Left ventricle myocardium inferior (tissue), 1 donor: ENCODE measurements around the gene CAMK2A. TPM values are rescaled to one million over a fixed set of nuclear protein-coding genes. Genes with fewer than 3 reads are reported as not detected.

Source experiments
- DNase-seq: peaks from one replicate; pipeline ENCODE4 v3.0.0-alpha.2; 2020
- H3K27ac ChIP-seq: fragments of 200-600 bp; replicated peaks from 2 replicates; pipeline ENCODE4 v1.8.0; 2021
- H3K27me3 ChIP-seq: fragments of 200-600 bp; 2 replicates; pipeline ENCODE4 v1.8.0; 2021; ENCODE audit warnings: low read depth
- H3K36me3 ChIP-seq: fragments of 200-600 bp; 2 replicates; pipeline ENCODE4 v1.8.0; 2021
- H3K4me1 ChIP-seq: fragments of 200-600 bp; 2 replicates; pipeline ENCODE4 v1.8.0; 2021
- H3K4me3 ChIP-seq: fragments of 200-600 bp; 2 replicates; pipeline ENCODE4 v1.8.0; 2021; ENCODE audit warnings: mild to moderate bottlenecking, moderate library complexity
- H3K9me3 ChIP-seq: fragments of 200-600 bp; replicated peaks from 2 replicates; pipeline ENCODE4 v1.8.0; 2021
- CTCF ChIP-seq: fragments of 200-600 bp; IDR thresholded peaks from 2 replicates; pipeline ENCODE4 v1.8.0; 2021; ENCODE audit warnings: antibody characterized with exemption, mild to moderate bottlenecking, borderline replicate concordance
- intact Hi-C: fragments of 100-400 bp; cut with micrococcal nuclease; formaldehyde crosslinking; loops from one replicate; pipeline ENCODE4 v1.11.0; 2022
- total RNA-seq: library from RNA; stranded (reverse); fragmentation: NEBNext Ultra II Directional; extraction: Animal tissue kit (Norgen Biotek cat#: 25700); gene quantifications from one replicate; pipeline ENCODE4 v1.2.1, GENCODE V29; 2021
- donor health status: DM: no; HTN: yes; CAD: no; lungs with severe emphysema.

The CAMK2A gene
- total RNA-seq, 1 donor from 2014 or later: 19.4 TPM

- peaks cover 19% of the 10 kb centered on the region for H3K27me3 ChIP-seq
- intact Hi-C loops: no loop called here
- no peak for TF ChIP-seq CTCF
- H3K9me3 ChIP-seq: no peaks in the 10 kb centered on the region
- H3K27ac ChIP-seq: no peak overlapping the region
- H3K36me3 ChIP-seq: no peaks in the 10 kb centered on the region
- H3K4me3 ChIP-seq: no peak overlapping the region
- DNase-seq: no peak
- H3K4me1 ChIP-seq: no peaks in the 10 kb centered on the region
These were observed 7.6 kb downstream of the CAMK2A start for GRCh38 chr5:150281987-150282386.

DNA sequence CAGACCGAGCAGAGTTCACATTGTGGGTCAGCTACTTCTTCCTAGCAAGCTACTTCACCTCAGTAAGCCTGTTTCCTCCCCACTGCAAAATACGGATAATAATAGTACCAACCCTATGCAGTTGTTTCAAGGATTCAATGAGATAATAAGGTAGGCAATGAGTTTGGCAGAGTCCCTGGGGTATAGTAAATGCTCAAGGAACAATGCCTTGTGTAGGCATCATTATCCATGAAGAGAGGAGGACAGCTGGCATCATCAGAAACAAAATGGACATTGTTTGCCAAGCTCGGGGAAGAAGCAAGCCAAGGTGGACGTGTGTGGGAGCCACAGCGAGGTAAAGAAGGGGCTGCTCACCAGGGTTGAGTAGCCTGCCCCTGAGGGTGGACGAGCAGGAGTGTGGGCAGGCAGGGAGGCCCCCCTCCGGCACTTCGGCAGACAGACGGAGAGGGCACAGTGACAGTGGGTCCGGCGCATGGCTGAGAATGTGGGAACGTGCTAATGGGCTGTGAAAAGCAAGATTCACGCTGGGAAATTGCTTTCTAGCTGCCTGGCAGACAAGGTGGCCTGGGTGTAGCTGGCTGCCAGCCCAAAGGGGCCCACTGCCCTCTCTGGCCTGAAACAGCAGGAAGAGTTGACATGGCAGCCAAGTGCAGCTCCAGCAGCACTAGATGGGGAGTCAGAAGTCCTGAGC lies 10.1 kb downstream of the CAMK2A start:
- H3K27ac ChIP-seq: no peak overlapping the region
- H3K27me3 ChIP-seq: peaks cover 22% of the 10 kb centered on the region
- no peak for TF ChIP-seq CTCF
- no peaks in the 10 kb centered on the region for H3K36me3 ChIP-seq
- no peak for DNase-seq
- no peaks in the 10 kb centered on the region for H3K4me1 ChIP-seq
- H3K9me3 ChIP-seq: no peaks in the 10 kb centered on the region
- intact Hi-C loops: no loop called here
- no peak overlapping the region for H3K4me3 ChIP-seq

DNA sequence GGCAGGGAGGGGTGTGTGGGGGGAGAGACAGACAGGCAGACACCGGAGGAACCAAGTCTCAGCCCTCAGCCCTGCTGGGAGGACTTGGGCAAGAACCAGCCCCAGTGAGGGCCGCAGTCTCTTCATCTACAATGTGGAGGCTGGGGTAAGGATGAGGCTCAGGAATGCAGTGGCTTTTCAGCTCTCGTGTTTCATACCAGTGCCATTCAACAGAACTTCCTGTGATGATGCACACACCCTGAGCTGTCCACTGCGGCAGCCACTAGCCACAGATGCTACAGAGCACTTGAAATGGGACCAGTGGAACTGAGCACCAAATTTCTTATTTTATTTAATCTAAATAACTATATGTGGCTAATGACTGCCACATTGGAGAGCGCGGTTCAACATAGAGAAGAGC lies 10.7 kb downstream of the CAMK2A start:
- H3K36me3 ChIP-seq: no peaks in the 10 kb centered on the region
- intact Hi-C loops: no loop called here
- H3K9me3 ChIP-seq: no peaks in the 10 kb centered on the region
- no peak for TF ChIP-seq CTCF
- no peaks in the 10 kb centered on the region for H3K4me1 ChIP-seq
- DNase-seq: no peak
- H3K27ac ChIP-seq: no peak overlapping the region
- H3K4me3 ChIP-seq: no peak overlapping the region
- H3K27me3 ChIP-seq: peaks cover 22% of the 10 kb centered on the region

DNA sequence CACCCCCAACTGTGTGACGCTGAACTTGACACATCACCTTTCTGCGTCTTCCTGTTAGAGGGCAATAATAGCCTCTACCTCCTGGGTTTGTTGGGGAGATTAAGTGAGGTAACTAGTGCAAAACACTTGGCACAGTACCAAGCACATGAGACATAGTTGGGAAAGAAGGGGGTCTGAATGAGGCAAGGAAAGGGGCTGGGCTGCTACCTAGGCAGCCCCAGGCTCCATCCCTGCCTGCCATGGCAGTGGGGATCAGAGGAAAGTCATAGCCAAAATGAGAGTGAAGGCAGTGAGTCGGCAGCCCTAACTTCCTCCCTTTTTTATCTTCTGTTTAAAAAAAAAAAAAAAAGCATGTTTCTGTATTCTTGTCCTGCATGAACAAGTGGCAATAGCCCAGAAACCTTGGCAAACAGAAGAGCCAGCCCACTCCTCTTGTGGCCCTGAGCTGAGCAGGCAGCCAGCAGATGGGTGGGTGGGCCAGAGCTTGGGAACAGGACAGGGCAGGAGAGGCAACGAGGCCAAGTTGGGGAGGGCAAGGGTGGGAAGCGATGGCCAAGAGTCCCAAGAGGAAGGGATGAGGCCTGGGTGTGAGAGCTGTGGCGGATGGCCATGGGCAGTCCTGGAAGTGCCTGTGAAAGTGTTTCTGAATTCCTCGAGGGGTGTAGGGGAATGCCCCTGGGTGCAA lies 11.4 kb downstream of the CAMK2A start:
- no peak for TF ChIP-seq CTCF
- H3K27ac ChIP-seq: no peak overlapping the region
- intact Hi-C loops: no loop called here
- no peak overlapping the region for H3K4me3 ChIP-seq
- H3K36me3 ChIP-seq: no peaks in the 10 kb centered on the region
- H3K27me3 ChIP-seq: peaks cover 22% of the 10 kb centered on the region
- DNase-seq: no peak
- no peaks in the 10 kb centered on the region for H3K4me1 ChIP-seq
- no peaks in the 10 kb centered on the region for H3K9me3 ChIP-seq

DNA sequence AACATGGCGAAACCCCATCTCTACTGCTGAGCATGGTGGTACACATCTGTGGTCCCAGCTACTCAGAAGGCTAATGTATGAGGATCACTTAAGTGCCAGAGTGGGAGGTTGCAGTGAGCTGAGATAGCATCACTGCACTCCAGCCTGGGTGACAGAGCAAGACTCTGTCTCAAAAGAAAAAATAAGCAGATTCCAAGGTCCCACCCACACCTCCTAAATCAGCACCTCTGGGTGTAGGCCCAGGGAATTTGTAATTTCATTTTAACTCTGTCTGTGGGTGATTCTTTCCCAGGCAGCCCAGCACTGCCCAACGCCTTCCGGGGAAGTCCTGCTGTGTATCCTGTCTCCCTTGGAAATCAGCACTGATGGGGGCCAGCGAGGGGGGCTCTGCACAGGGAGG lies 12.5 kb downstream of the CAMK2A start:
- intact Hi-C loops: no loop called here
- TF ChIP-seq CTCF: no peak
- Histone ChIP-seq H3K36me3 (no peaks in the 10 kb centered on the region), H3K27ac (no peak overlapping the region), H3K27me3 (peaks cover 22% of the 10 kb centered on the region), H3K9me3 (no peaks in the 10 kb centered on the region), H3K4me1 (no peaks in the 10 kb centered on the region), H3K4me3 (no peak overlapping the region)
- DNase-seq: no peak
